H1 (cell line): ENCODE measurements around the gene LMTK3. TPM values are rescaled to one million over a fixed set of nuclear protein-coding genes. Genes with fewer than 3 reads are reported as not detected.

ENCODE experiments used
- CTCF ChIA-PET: fragments of 300-600 bp; sonication (Branson Sonifier 250); formaldehyde crosslinking; loops from one replicate; lab custom pipeline; 2021; ENCODE audit not compliant: partially characterized antibody; lab: Charles Lee
- POLR2A ChIA-PET: fragments of 300-600 bp; sonication (Branson Sonifier 250); formaldehyde crosslinking; loops from one replicate; lab custom pipeline; 2021; ENCODE audit warnings: inconsistent platforms; ENCODE audit not compliant: partially characterized antibody; lab: Charles Lee
- DNase-seq, 2 experiments: peaks; one replicate each; pipeline versions ENCODE4 v3.0.0 to v3.0.0-alpha.2; 2010 to 2022; ENCODE audit warnings: low spot score in 2 of 2, low read depth in 1 of 2, mixed read lengths in 1 of 2
- FAIRE-seq: peaks from 2 replicates; lab custom pipeline; 2011; peaks lifted over from hg19 to GRCh38; lab: Jason Lieb, UNC
- H2AFZ ChIP-seq: 2 replicates; pipeline ENCODE4 v1.8.1; 2012; ENCODE audit warnings: low read length, inconsistent platforms
- H2AK5ac ChIP-seq: 2 replicates; pipeline ENCODE4 v1.6.1; 2013; ENCODE audit warnings: low read depth, low read length
- H2BK120ac ChIP-seq: replicated peaks from 2 replicates; pipeline ENCODE3; 2013; ENCODE audit warnings: low read depth, low read length, inconsistent platforms
- H2BK12ac ChIP-seq: 2 replicates; pipeline ENCODE4 v1.6.1; 2013; ENCODE audit warnings: low read depth, low read length
- H2BK15ac ChIP-seq: 2 replicates; pipeline ENCODE4 v1.6.1; 2013; ENCODE audit warnings: low read length
- H2BK20ac ChIP-seq: 2 replicates; pipeline ENCODE4 v1.6.1; 2013; ENCODE audit warnings: low read length
- H2BK5ac ChIP-seq: 2 replicates; pipeline ENCODE4 v1.6.1; 2013; ENCODE audit warnings: low read depth, low read length
- H3K14ac ChIP-seq: 2 replicates; pipeline ENCODE4 v1.6.1; 2013; ENCODE audit warnings: inconsistent platforms; ENCODE audit not compliant: insufficient read length
- H3K18ac ChIP-seq: 2 replicates; pipeline ENCODE4 v1.6.1; 2013; ENCODE audit warnings: low read length; ENCODE audit errors: extremely low read depth
- H3K23ac ChIP-seq: 2 replicates; pipeline ENCODE4 v1.6.1; 2013; ENCODE audit warnings: inconsistent platforms; ENCODE audit not compliant: insufficient read length
- H3K23me2 ChIP-seq: 2 replicates; pipeline ENCODE4 v1.6.1; 2013; ENCODE audit warnings: low read depth, low read length
- H3K27ac ChIP-seq: 2 replicates; pipeline ENCODE4 v1.6.1; 2011; ENCODE audit warnings: low read depth, low read length, inconsistent platforms
- H3K27me3 ChIP-seq, 4 experiments: replicated peaks in 1 of 4; 1 replicate in 1 of 4; 2 replicates in 3 of 4; pipeline versions ENCODE4 v1.6.1 to v1.8.1; 2011 to 2013; ENCODE audit warnings: low read length in 3 of 4, mild to moderate bottlenecking in 3 of 4, inconsistent platforms in 2 of 4, mixed read lengths in 2 of 4, moderate library complexity in 1 of 4; ENCODE audit not compliant: control insufficient read depth in 3 of 4, insufficient read depth in 3 of 4; ENCODE audit errors: extremely low read depth in 1 of 4
- H3K36me3 ChIP-seq, 4 experiments: 2 replicates each; pipeline versions ENCODE4 v1.6.1 to v1.8.1; 2011 to 2013; ENCODE audit warnings: mild to moderate bottlenecking in 4 of 4, low read length in 3 of 4, moderate library complexity in 2 of 4, control low read depth in 1 of 4, inconsistent platforms in 1 of 4; ENCODE audit not compliant: insufficient read depth in 4 of 4, control insufficient read depth in 2 of 4
- H3K4ac ChIP-seq: replicated peaks from 2 replicates; pipeline ENCODE3; 2013; ENCODE audit warnings: low read length, low read depth, mixed read lengths, inconsistent platforms; ENCODE audit not compliant: insufficient read length
- H3K4me1 ChIP-seq, 4 experiments: replicated peaks in 1 of 4; 1 replicate in 1 of 4; 2 replicates in 3 of 4; pipeline versions ENCODE4 v1.6.1 to v1.8.1; 2011 to 2013; ENCODE audit warnings: low read length in 3 of 4, inconsistent platforms in 2 of 4, mixed read lengths in 1 of 4; ENCODE audit not compliant: insufficient read depth in 4 of 4, control insufficient read depth in 3 of 4
- H3K4me2 ChIP-seq, 2 experiments: 2 replicates each; pipeline versions ENCODE4 v1.6.1 to v1.8.1; 2011 to 2013; ENCODE audit warnings: low read depth in 2 of 2, low read length in 2 of 2, control low read depth in 1 of 2, inconsistent platforms in 1 of 2, mild to moderate bottlenecking in 1 of 2; ENCODE audit not compliant: insufficient read depth in 1 of 2
- H3K4me3 ChIP-seq, 4 experiments: fragments of 200-600, 300-600 bp in 1 of 4; sonication (generic), shearing (Covaris generic), sonication (Bioruptor Twin) in 1 of 4; 2 replicates each; pipeline versions ENCODE4 v1.5.1 to v1.8.1; 2011 to 2016; ENCODE audit warnings: low read length in 4 of 4, low read depth in 3 of 4, control low read depth in 2 of 4, inconsistent platforms in 2 of 4, mild to moderate bottlenecking in 2 of 4, mixed read lengths in 1 of 4, moderate library complexity in 1 of 4; ENCODE audit not compliant: insufficient read depth in 2 of 4; ENCODE audit errors: extremely low read depth in 1 of 4
- H3K56ac ChIP-seq: replicated peaks from 2 replicates; pipeline ENCODE3; 2013; ENCODE audit warnings: low read depth, mild to moderate bottlenecking, mixed read lengths, low read length, inconsistent platforms; ENCODE audit not compliant: insufficient read length
- H3K79me1 ChIP-seq: 2 replicates; pipeline ENCODE4 v1.6.1; 2013; ENCODE audit warnings: low read depth, low read length, control low read depth
- H3K79me2 ChIP-seq, 2 experiments: 2 replicates each; pipeline versions ENCODE4 v1.6.1 to v1.8.1; 2012 to 2013; ENCODE audit warnings: low read length in 2 of 2, mild to moderate bottlenecking in 2 of 2, inconsistent platforms in 1 of 2; ENCODE audit not compliant: insufficient read depth in 2 of 2, control insufficient read depth in 1 of 2
- H3K9ac ChIP-seq, 4 experiments: replicated peaks in 1 of 4; 1 replicate in 1 of 4; 2 replicates in 3 of 4; pipeline versions ENCODE4 v1.6.1 to v1.8.1; 2011 to 2013; ENCODE audit warnings: low read depth in 3 of 4, low read length in 3 of 4, control low read depth in 2 of 4, mild to moderate bottlenecking in 2 of 4, moderate library complexity in 2 of 4, inconsistent platforms in 1 of 4; ENCODE audit errors: extremely low read depth in 1 of 4
- H3K9me3 ChIP-seq, 2 experiments: 2 replicates each; pipeline versions ENCODE4 v1.6.1 to v1.8.1; 2012 to 2013; ENCODE audit warnings: mild to moderate bottlenecking in 2 of 2, moderate library complexity in 2 of 2, control low read depth in 1 of 2, inconsistent platforms in 1 of 2, low read depth in 1 of 2, low read length in 1 of 2, mixed read lengths in 1 of 2; ENCODE audit not compliant: insufficient read depth in 2 of 2
- H4K20me1 ChIP-seq, 2 experiments: replicated peaks in 1 of 2; 2 replicates each; pipeline versions ENCODE3 to v1.8.1; 2011 to 2013; ENCODE audit warnings: inconsistent platforms in 2 of 2, low read length in 2 of 2, mild to moderate bottlenecking in 1 of 2; ENCODE audit not compliant: insufficient read depth in 2 of 2, control insufficient read depth in 1 of 2
- H4K5ac ChIP-seq: 2 replicates; pipeline ENCODE4 v1.6.1; 2013; ENCODE audit warnings: low read length, low read depth, mixed read lengths, inconsistent platforms; ENCODE audit not compliant: insufficient read length
- H4K8ac ChIP-seq: 2 replicates; pipeline ENCODE4 v1.8.0; 2013; ENCODE audit warnings: mild to moderate bottlenecking, moderate library complexity, low read length, inconsistent platforms; ENCODE audit not compliant: insufficient read depth; ENCODE audit errors: extremely low read depth
- H4K91ac ChIP-seq: replicated peaks from 2 replicates; pipeline ENCODE3; 2013; ENCODE audit warnings: low read length, mixed read lengths, inconsistent platforms; ENCODE audit not compliant: insufficient read length
- CTBP2 ChIP-seq: IDR thresholded peaks from 2 replicates; pipeline ENCODE4 v1.7.0; 2011; ENCODE audit warnings: borderline replicate concordance, mild to moderate bottlenecking, moderate library complexity, mixed read lengths, low read length; ENCODE audit not compliant: insufficient read depth, insufficient read length
- GABPA ChIP-seq: IDR thresholded peaks from 2 replicates; pipeline ENCODE4 v1.6.1; 2011; ENCODE audit warnings: mild to moderate bottlenecking, low read length, moderate library complexity, borderline replicate concordance; ENCODE audit not compliant: insufficient read depth
- KDM5A ChIP-seq: fragments of 200-600 bp; IDR thresholded peaks from 2 replicates; pipeline ENCODE4 v1.7.1; 2012; ENCODE audit warnings: mild to moderate bottlenecking, low read length, inconsistent platforms, mixed read lengths
- POLR2AphosphoS5 ChIP-seq: IDR thresholded peaks from 2 replicates; pipeline ENCODE4 v1.6.1; 2011; ENCODE audit warnings: low read depth, low read length
- RBBP5 ChIP-seq: IDR thresholded peaks from 2 replicates; pipeline ENCODE4 v1.7.1; 2012; ENCODE audit warnings: low read depth, mild to moderate bottlenecking, inconsistent platforms, low read length, moderate library complexity, borderline replicate concordance
- RFX5 ChIP-seq: IDR thresholded peaks from 2 replicates; pipeline ENCODE4 v1.6.1; 2011; ENCODE audit warnings: low read depth, low read length, improper control_type of control experiment, borderline replicate concordance
- SIX5 ChIP-seq: IDR thresholded peaks from 2 replicates; pipeline ENCODE4 v1.6.1; 2011; ENCODE audit warnings: mild to moderate bottlenecking, low read depth, low read length
- TAF1 ChIP-seq: IDR thresholded peaks from 2 replicates; pipeline ENCODE4 v1.6.1; 2011; ENCODE audit warnings: mild to moderate bottlenecking, low read depth, low read length
- WGBS, 2 experiments: shearing (Covaris generic) in 1 of 2; methylation state at CpG; one replicate each; pipeline versions ENCODE4 v1.1.6 to v1.1.7; 2013 to 2015; ENCODE audit warnings: low lambda C conversion rate in 2 of 2, mixed read lengths in 2 of 2, inconsistent platforms in 1 of 2, low coverage in 1 of 2, missing lambda C conversion rate in 1 of 2; ENCODE audit not compliant: insufficient replicate concordance in 2 of 2, insufficient coverage in 1 of 2, insufficient read length in 1 of 2; ENCODE audit errors: extremely low coverage in 1 of 2, missing lambda C conversion rate in 1 of 2; 5-methylcytosine and 5-hydroxymethylcytosine counted together
- polyA plus RNA-seq, 7 experiments: library from polyadenylated mRNA; depleted of rRNA in 3 of 7; stranded (reverse) in 5 of 7; unstranded in 2 of 7; fragments of >200 nt in 5 of 7; fragments of 200-250 nt in 2 of 7; gene quantifications; 1 replicate in 5 of 7; 2 replicates in 1 of 7; 4 replicates in 1 of 7; pipeline versions ENCODE4 v1.2.1 to v1.2.3, GENCODE V29; 2011 to 2013; ENCODE audit warnings: missing spikeins in 2 of 7, mixed read lengths in 2 of 7
- total RNA-seq: library from RNA; stranded (reverse); fragmentation: NEBNext Ultra II Directional; extraction: Animal tissue kit (Norgen Biotek cat#: 25700); gene quantifications from 2 replicates; pipeline ENCODE4 v1.2.1, GENCODE V29; 2021

Gene LMTK3
- total and polyA plus RNA-seq, 2 of the 8 experiments (the other 6 are each of a cell fraction or from before 2014, with no cell fraction given), result 2.7 to 12.4 TPM

DNA sequence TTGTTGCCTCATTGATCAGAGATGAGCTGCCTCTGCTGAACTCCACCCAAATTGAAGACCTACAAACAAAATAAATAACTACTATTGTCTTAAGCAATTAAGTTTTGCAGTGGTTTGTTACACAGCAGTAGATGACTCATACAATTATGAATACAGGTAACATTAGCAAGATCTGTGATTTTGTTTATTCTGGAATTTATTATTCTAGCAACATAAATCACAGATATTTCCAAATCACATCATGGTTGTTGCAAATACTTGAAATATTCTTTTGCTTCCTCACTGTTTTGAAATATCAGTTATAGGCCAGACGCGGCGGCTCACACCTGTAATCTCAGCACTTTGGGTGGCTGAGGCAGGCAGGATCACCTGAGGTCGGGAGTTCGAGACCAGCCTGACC lies 13.1 kb upstream of the LMTK3 start:
- Histone ChIP-seq H3K79me1 (no peaks in the 10 kb centered on the region), H3K4me3 (no peak overlapping the region), H2AFZ (no peak overlapping the region), H3K36me3 (no peaks in the 10 kb centered on the region), H3K4me1 (no peaks in the 10 kb centered on the region; a peak in 2 of 7 replicates), H3K9ac (no peak overlapping the region), H3K23me2 (no peaks in the 10 kb centered on the region), H4K8ac (no peak overlapping the region), H3K27ac (no peak overlapping the region), H2AK5ac (no peak overlapping the region), H2BK5ac (no peak overlapping the region), H2BK12ac (no peak overlapping the region), H3K27me3 (no peaks in the 10 kb centered on the region), H3K79me2 (no peaks in the 10 kb centered on the region), H2BK120ac (no peak overlapping the region), H3K18ac (no peak overlapping the region), H3K4ac (no peak overlapping the region), H2BK20ac (no peak overlapping the region), H3K9me3 (peaks cover 7 to 10% of the 10 kb centered on the region in 2 experiments; a peak in 2 of 4 replicates), H3K56ac (no peak overlapping the region), H4K20me1 (no peaks in the 10 kb centered on the region), H4K5ac (no peak overlapping the region), H4K91ac (no peak overlapping the region), H2BK15ac (no peak overlapping the region), H3K14ac (no peak overlapping the region), H3K4me2 (no peak overlapping the region), H3K23ac (no peak overlapping the region)
- CTCF ChIA-PET, result interaction anchor here (0.8 to 1.5 kb wide), 5 partner anchors 8 to 133 kb away, joined by 3 to 5 read pairs (median 4); partner anchors contain the start of gene KDELR1
- TF ChIP-seq CTBP2 (no peak), RFX5 (no peak), GABPA (no peak), SIX5 (no peak), KDM5A (no peak), TAF1 (no peak), RBBP5 (no peak), POLR2AphosphoS5 (no peak)
- POLR2A ChIA-PET, result interaction anchor here (1.3 kb wide), 1 partner anchor 15 kb away, joined by 4 read pairs; no protein-coding TSS in a partner anchor
- DNase-seq (no peak), FAIRE-seq (no peak)
- 90% methylated on average over 5 of the region's 5 CpGs; no CpG with 5 or more reads in 1 of the 2 experiments for WGBS, 2 experiments
